Mesendoderm (in vitro differentiated cells): ENCODE results near the gene BATF3.
"Not testable (repeated sequence)": the region's sequence is repeated elsewhere in the genome, so short reads cannot be mapped to it uniquely, and the experiment has no call there.

Experiments
- DNase-seq: peaks from one replicate; pipeline ENCODE4 v3.0.0; 2013
- H2AK5ac ChIP-seq: 2 replicates; pipeline ENCODE4 v1.6.1; 2013; ENCODE audit warnings: low read length, inconsistent platforms
- H2BK120ac ChIP-seq: 2 replicates; pipeline ENCODE4 v1.6.1; 2013; ENCODE audit warnings: low read depth, mild to moderate bottlenecking, low read length, moderate library complexity, mixed read lengths
- H2BK15ac ChIP-seq: replicated peaks from 2 replicates; pipeline ENCODE4 v1.6.1; 2013; ENCODE audit warnings: low read depth, mild to moderate bottlenecking, moderate library complexity
- H2BK5ac ChIP-seq: 2 replicates; pipeline ENCODE4 v1.6.1; 2013; ENCODE audit warnings: low read length, inconsistent platforms
- H3K18ac ChIP-seq: 2 replicates; pipeline ENCODE4 v1.6.1; 2013; ENCODE audit warnings: mild to moderate bottlenecking, low read length, mixed read lengths
- H3K23ac ChIP-seq: one replicate; pipeline ENCODE4 v1.6.1; 2013; ENCODE audit warnings: low read length
- H3K27ac ChIP-seq: 2 replicates; pipeline ENCODE4 v1.5.1; 2013; ENCODE audit warnings: low read depth, mild to moderate bottlenecking, inconsistent platforms, low read length, moderate library complexity
- H3K27me3 ChIP-seq: 2 replicates; pipeline ENCODE4 v1.6.1; 2013; ENCODE audit warnings: low read length, control low read depth, mild to moderate bottlenecking, inconsistent platforms; ENCODE audit not compliant: insufficient read depth, poor library complexity
- H3K36me3 ChIP-seq: 2 replicates; pipeline ENCODE4 v1.6.1; 2013; ENCODE audit warnings: low read length, inconsistent platforms; ENCODE audit not compliant: control insufficient read depth, insufficient read depth
- H3K4ac ChIP-seq: one replicate; pipeline ENCODE4 v1.6.1; 2013; ENCODE audit warnings: low read depth, mild to moderate bottlenecking, low read length, moderate library complexity
- H3K4me1 ChIP-seq: 2 replicates; pipeline ENCODE4 v1.6.1; 2013; ENCODE audit warnings: low read depth, low read length, inconsistent platforms; ENCODE audit not compliant: control insufficient read depth
- H3K4me2 ChIP-seq: 2 replicates; pipeline ENCODE4 v1.6.1; 2013; ENCODE audit warnings: low read length
- H3K4me3 ChIP-seq: 2 replicates; pipeline ENCODE4 v1.5.1; 2013; ENCODE audit warnings: mild to moderate bottlenecking, low read length
- H3K56ac ChIP-seq: one replicate; pipeline ENCODE4 v1.6.1; 2013; ENCODE audit warnings: low read length
- H3K79me1 ChIP-seq: 2 replicates; pipeline ENCODE4 v1.6.1; 2013; ENCODE audit warnings: low read length, inconsistent platforms
- H3K79me2 ChIP-seq: 2 replicates; pipeline ENCODE4 v1.6.1; 2013; ENCODE audit warnings: mild to moderate bottlenecking, low read length; ENCODE audit not compliant: control insufficient read depth, insufficient read depth
- H3K9ac ChIP-seq: 2 replicates; pipeline ENCODE4 v1.6.1; 2013; ENCODE audit warnings: low read length, inconsistent platforms
- H4K5ac ChIP-seq: one replicate; pipeline ENCODE4 v1.6.1; 2013; ENCODE audit warnings: low read length
- H4K8ac ChIP-seq: one replicate; pipeline ENCODE4 v1.6.1; 2013; ENCODE audit warnings: low read depth, mild to moderate bottlenecking, control low read depth, low read length, moderate library complexity
- WGBS: extraction: QIAGEN DNeasy Blood & Tissue Kit; methylation state at CpG from one replicate; pipeline ENCODE4 v1.1.7; 2013; ENCODE audit warnings: low lambda C conversion rate, missing lambda C conversion rate; ENCODE audit not compliant: insufficient coverage; ENCODE audit errors: extremely low coverage; 5-methylcytosine and 5-hydroxymethylcytosine counted together

The BATF3 gene

GRCh38 chr1:212733109-212733508 is 33.5 kb upstream of the BATF3 start:
- Histone ChIP-seq H3K79me1 (no peaks in the 10 kb centered on the region), H3K4ac (no peak overlapping the region), H2BK120ac (no peak overlapping the region), H3K56ac (no peak overlapping the region), H3K23ac (no peak overlapping the region), H3K27ac (no peak overlapping the region), H3K4me1 (no peaks in the 10 kb centered on the region), H3K4me2 (no peak overlapping the region), H2AK5ac (no peak overlapping the region), H3K4me3 (no peak overlapping the region), H2BK15ac (no peak overlapping the region), H3K18ac (no peak overlapping the region), H3K36me3 (no peaks in the 10 kb centered on the region), H2BK5ac (no peak overlapping the region), H3K9ac (no peak overlapping the region), H3K27me3 (no peaks in the 10 kb centered on the region), H4K5ac (no peak overlapping the region), H3K79me2 (no peaks in the 10 kb centered on the region), H4K8ac (no peak overlapping the region)
- no CpG with 5 or more reads among the region's 8 CpGs for WGBS
- DNase-seq = no peak

- Histone ChIP-seq H2BK15ac (no peak overlapping the region), H3K79me1 (no peaks in the 10 kb centered on the region), H3K4ac (no peak overlapping the region), H2BK120ac (no peak overlapping the region), H3K4me3 (no peak overlapping the region), H3K27me3 (no peaks in the 10 kb centered on the region), H2BK5ac (no peak overlapping the region), H3K23ac (no peak overlapping the region), H3K79me2 (no peaks in the 10 kb centered on the region), H4K5ac (no peak overlapping the region), H3K4me1 (no peaks in the 10 kb centered on the region), H3K36me3 (no peaks in the 10 kb centered on the region), H3K4me2 (no peak overlapping the region), H3K18ac (no peak overlapping the region), H3K27ac (no peak overlapping the region), H3K9ac (no peak overlapping the region), H4K8ac (no peak overlapping the region), H3K56ac (no peak overlapping the region), H2AK5ac (no peak overlapping the region)
- WGBS = no CpG with 5 or more reads among the region's 1 CpG
- DNase-seq = no peak
Measured at GRCh38 chr1:212731630-212732029, 32.0 kb upstream of the BATF3 start.

- Histone ChIP-seq H3K23ac (no peak overlapping the region), H3K36me3 (no peaks in the 10 kb centered on the region), H3K4me2 (no peak overlapping the region), H2BK15ac (no peak overlapping the region), H3K79me2 (no peaks in the 10 kb centered on the region), H2AK5ac (no peak overlapping the region), H3K9ac (no peak overlapping the region), H2BK120ac (no peak overlapping the region), H3K4ac (no peak overlapping the region), H3K18ac (no peak overlapping the region), H4K5ac (no peak overlapping the region), H3K4me3 (no peak overlapping the region), H3K4me1 (no peaks in the 10 kb centered on the region), H3K79me1 (no peaks in the 10 kb centered on the region), H3K27ac (no peak overlapping the region), H3K56ac (no peak overlapping the region), H3K27me3 (no peaks in the 10 kb centered on the region), H4K8ac (no peak overlapping the region), H2BK5ac (no peak overlapping the region)
- no CpG with 5 or more reads among the region's 5 CpGs for WGBS
- DNase-seq = no peak
Measured at GRCh38 chr1:212728606-212729005, 29.0 kb upstream of the BATF3 start.

- H3K23ac ChIP-seq = no peak overlapping the region
- H2BK15ac ChIP-seq = no peak overlapping the region
- no peak overlapping the region for H4K8ac ChIP-seq
- H2BK120ac ChIP-seq = no peak overlapping the region
- H3K56ac ChIP-seq = no peak overlapping the region
- no peak overlapping the region for H3K18ac ChIP-seq
- H3K36me3 ChIP-seq = no peaks in the 10 kb centered on the region
- no peaks in the 10 kb centered on the region for H3K79me1 ChIP-seq
- no peaks in the 10 kb centered on the region for H3K4me1 ChIP-seq
- no peak for DNase-seq
- no peak overlapping the region for H3K4ac ChIP-seq
- no peak overlapping the region for H3K4me3 ChIP-seq
- no peak overlapping the region for H2AK5ac ChIP-seq
- no peak overlapping the region for H3K9ac ChIP-seq
- H4K5ac ChIP-seq = no peak overlapping the region
- no CpG with 5 or more reads among the region's 13 CpGs for WGBS
- no peak overlapping the region for H3K4me2 ChIP-seq
- no peak overlapping the region for H2BK5ac ChIP-seq
- H3K27me3 ChIP-seq = no peaks in the 10 kb centered on the region
- no peak overlapping the region for H3K27ac ChIP-seq
- H3K79me2 ChIP-seq = no peaks in the 10 kb centered on the region
Measured at GRCh38 chr1:212727386-212728181, 27.9 kb upstream of the BATF3 start.

GRCh38 chr1:212724679-212725078 is 25.0 kb upstream of the BATF3 start:
- H3K79me2 ChIP-seq, H3K4ac ChIP-seq, H4K8ac ChIP-seq, H2AK5ac ChIP-seq, H3K4me1 ChIP-seq, H4K5ac ChIP-seq, H3K23ac ChIP-seq, H3K4me2 ChIP-seq, H2BK120ac ChIP-seq, H3K18ac ChIP-seq, DNase-seq, H3K27ac ChIP-seq, H3K9ac ChIP-seq, H3K36me3 ChIP-seq, H3K56ac ChIP-seq, H3K27me3 ChIP-seq, H2BK15ac ChIP-seq, H3K4me3 ChIP-seq, H2BK5ac ChIP-seq, H3K79me1 ChIP-seq: not testable (repeated sequence)
- WGBS = no CpG with 5 or more reads among the region's 34 CpGs
